Neural crest cell (in vitro differentiated cells): ENCODE data around the gene LRMDA. TPM values are rescaled to one million over a fixed set of nuclear protein-coding genes. Genes with fewer than 3 reads are reported as not detected.
A peak's percentile ranks its signal among the peaks of the same experiment; 100 is the strongest.

ENCODE experiments used
- DNase-seq: peaks from one replicate; pipeline ENCODE4 v3.0.0; 2021; ENCODE audit warnings: low read depth, mixed read lengths, low spot score
- H3K27ac Mint-ChIP-seq: one replicate; pipeline ENCODE4 v1.8.0; 2021; ENCODE audit warnings: mild to moderate bottlenecking, mixed read lengths; ENCODE audit not compliant: unreplicated experiment
- H3K27me3 Mint-ChIP-seq: 2 replicates; pipeline ENCODE4 v1.8.0; 2021; ENCODE audit warnings: low read depth, mild to moderate bottlenecking, mixed read lengths
- H3K36me3 Mint-ChIP-seq: 2 replicates; pipeline ENCODE4 v1.8.0; 2021; ENCODE audit warnings: low read depth, mild to moderate bottlenecking, mixed read lengths
- H3K4me1 Mint-ChIP-seq: 2 replicates; pipeline ENCODE4 v1.8.0; 2021; ENCODE audit warnings: mixed read lengths
- H3K4me3 Mint-ChIP-seq: one replicate; pipeline ENCODE4 v1.8.0; 2021; ENCODE audit warnings: mild to moderate bottlenecking, mixed read lengths
- H3K9me3 Mint-ChIP-seq: 2 replicates; pipeline ENCODE4 v1.8.0; 2021; ENCODE audit warnings: mixed read lengths
- CTCF ChIP-seq: fragments of 200-600 bp; sonication (generic); conservative IDR thresholded peaks from 2 replicates; pipeline ENCODE4 v1.5.0; 2021; ENCODE audit warnings: antibody characterized with exemption, mild to moderate bottlenecking
- total RNA-seq: library from RNA; stranded (reverse); gene quantifications from 2 replicates; pipeline ENCODE4 v1.2.1, GENCODE V29; 2021

LRMDA gene
- total RNA-seq, 1 donor from 2014 or later, result 3.1 TPM

GRCh38 chr10:76316234-76316633 is 884.8 kb downstream of the LRMDA start:
- no peak for DNase-seq
- Mint-ChIP-seq H3K27ac (peak overlapping the region; percentile 90), H3K27me3 (no peaks in the 10 kb centered on the region), H3K4me3 (no peak overlapping the region), H3K36me3 (no peaks in the 10 kb centered on the region), H3K4me1 (no peaks in the 10 kb centered on the region), H3K9me3 (peaks cover 6% of the 10 kb centered on the region)
- TF ChIP-seq CTCF, result no peak

- DNase-seq, result no peak
- Mint-ChIP-seq H3K4me1 (no peaks in the 10 kb centered on the region), H3K36me3 (no peaks in the 10 kb centered on the region), H3K4me3 (no peak overlapping the region), H3K27ac (no peak overlapping the region), H3K9me3 (peaks cover 6% of the 10 kb centered on the region), H3K27me3 (no peaks in the 10 kb centered on the region)
- TF ChIP-seq CTCF, result no peak
Measured at GRCh38 chr10:76317078-76317477, 885.7 kb downstream of the LRMDA start.

GRCh38 chr10:76318211-76318610 is 886.8 kb downstream of the LRMDA start:
- DNase-seq, result no peak
- peaks cover 6% of the 10 kb centered on the region for H3K9me3 Mint-ChIP-seq
- H3K27me3 Mint-ChIP-seq, result no peaks in the 10 kb centered on the region
- H3K4me1 Mint-ChIP-seq, result no peaks in the 10 kb centered on the region
- no peak overlapping the region for H3K27ac Mint-ChIP-seq
- no peak overlapping the region for H3K4me3 Mint-ChIP-seq
- TF ChIP-seq CTCF, result no peak
- no peaks in the 10 kb centered on the region for H3K36me3 Mint-ChIP-seq

- Mint-ChIP-seq H3K36me3 (no peaks in the 10 kb centered on the region), H3K27ac (no peak overlapping the region), H3K27me3 (no peaks in the 10 kb centered on the region), H3K9me3 (peaks cover 6% of the 10 kb centered on the region), H3K4me1 (no peaks in the 10 kb centered on the region), H3K4me3 (no peak overlapping the region)
- DNase-seq, result no peak
- TF ChIP-seq CTCF, result no peak
Measured at GRCh38 chr10:76319661-76320060, 888.2 kb downstream of the LRMDA start.

- Mint-ChIP-seq H3K27me3 (no peaks in the 10 kb centered on the region), H3K4me1 (no peaks in the 10 kb centered on the region), H3K9me3 (peaks cover 2% of the 10 kb centered on the region), H3K4me3 (no peak overlapping the region), H3K36me3 (no peaks in the 10 kb centered on the region), H3K27ac (no peak overlapping the region)
- TF ChIP-seq CTCF, result no peak
- no peak for DNase-seq
Measured at GRCh38 chr10:76324283-76324682, 892.9 kb downstream of the LRMDA start.

GRCh38 chr10:76327441-76327840 is 896.0 kb downstream of the LRMDA start:
- no peak for TF ChIP-seq CTCF
- Mint-ChIP-seq H3K9me3 (no peaks in the 10 kb centered on the region), H3K36me3 (no peaks in the 10 kb centered on the region), H3K27ac (no peak overlapping the region), H3K4me3 (no peak overlapping the region), H3K4me1 (no peaks in the 10 kb centered on the region), H3K27me3 (no peaks in the 10 kb centered on the region)
- DNase-seq, result no peak
